ENCODE results near the gene HSPA4. TPM values are rescaled to one million over a fixed set of nuclear protein-coding genes. Genes with fewer than 3 reads are reported as not detected.
"Not testable (repeated sequence)": the region's sequence is repeated elsewhere in the genome, so short reads cannot be mapped to it uniquely, and the experiment has no call there.

Gene HSPA4
- total RNA-seq (2022) (294 and 296 TPM in 2 replicates), Bru-seq, nascent RNA (percentile 98 among the genes with signal in this experiment), BruChase-seq, experiment 1, labeled RNA remaining after a 6-hour chase (percentile 99 among the genes with signal in this experiment), BruChase-seq, experiment 2, labeled RNA remaining after a 2-hour chase (percentile 97 among the genes with signal in this experiment)
- long read RNA-seq, full-length matches to known transcripts = 135 of 198 reads
- long read RNA-seq, partial matches to known transcripts = 31 of 198 reads
- long read RNA-seq, other reads (novel, unspliced or antisense) = 32 of 198 reads

DNA sequence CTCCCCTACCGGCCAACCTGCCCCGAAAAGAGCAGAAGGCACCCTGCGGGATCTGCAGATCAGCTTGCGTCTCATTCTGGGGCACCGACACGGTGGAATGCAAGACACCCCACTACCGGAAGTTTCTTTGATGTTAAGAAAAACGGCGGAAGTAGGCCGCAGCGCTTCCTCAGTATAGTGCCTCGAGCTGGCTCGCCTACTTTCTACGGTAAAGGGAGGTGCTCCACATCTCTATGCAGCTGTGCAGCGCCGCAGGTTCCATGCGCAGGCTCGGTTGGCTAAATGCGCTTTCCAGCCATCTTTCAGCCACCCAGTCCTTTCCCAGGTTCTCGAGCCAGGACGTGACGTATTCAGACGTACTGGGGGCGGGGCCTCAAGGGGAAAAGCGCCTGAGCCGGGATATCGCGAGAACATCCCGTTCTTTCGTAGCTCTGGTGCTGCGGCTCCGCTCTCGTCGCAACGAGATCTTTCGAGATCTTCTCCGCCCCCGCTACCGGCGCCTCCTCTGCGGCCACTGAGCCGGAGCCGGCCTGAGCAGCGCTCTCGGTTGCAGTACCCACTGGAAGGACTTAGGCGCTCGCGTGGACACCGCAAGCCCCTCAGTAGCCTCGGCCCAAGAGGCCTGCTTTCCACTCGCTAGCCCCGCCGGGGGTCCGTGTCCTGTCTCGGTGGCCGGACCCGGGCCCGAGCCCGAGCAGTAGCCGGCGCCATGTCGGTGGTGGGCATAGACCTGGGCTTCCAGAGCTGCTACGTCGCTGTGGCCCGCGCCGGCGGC, at the start of gene HSPA4:
TSS of gene HSPA4 (plus strand) at position 472 of the 775 bp plus-strand sequence. CDS start at position 710, 238 bp downstream.
- no peak for TF ChIP-seq CTCF (IDR thresholded peaks at IDR 0.05; ENCODE audit: unreplicated experiment)
- Mint-ChIP-seq H3K9me3 (ENCODE audit: low read depth, unreplicated experiment) (no peaks in the 10 kb centered on the region), H3K27ac (ENCODE audit: unreplicated experiment) (peak within 1 kb of the TSS; percentile 99), H3K36me3 (ENCODE audit: insufficient read depth, unreplicated experiment) (peaks cover 56% of the 10 kb centered on the region), H3K4me3 (ENCODE audit: low read depth, unreplicated experiment) (peak within 1 kb of the TSS; percentile 95), H3K27me3 (ENCODE audit: unreplicated experiment) (no peaks in the 10 kb centered on the region), H3K4me1 (ENCODE audit: low read depth, unreplicated experiment) (peaks cover 52% of the 10 kb centered on the region)
- CTCF ChIA-PET = interaction anchor here (0.5 to 1.4 kb wide), 4 partner anchors 17 to 960 kb away, joined by 3 to 5 read pairs (median 4); partner anchors contain the start of gene ZCCHC10
- peak; percentile 98 for DNase-seq
- BruUV-seq (replicated peaks) = no TSS peak
- intact Hi-C loops (cut with micrococcal nuclease; ENCODE audit: unreplicated experiment) = loop anchor here (2.0 to 5.0 kb wide), 2 partner anchors 34 to 89 kb away; partner anchors contain the start of gene AFF4

DNA sequence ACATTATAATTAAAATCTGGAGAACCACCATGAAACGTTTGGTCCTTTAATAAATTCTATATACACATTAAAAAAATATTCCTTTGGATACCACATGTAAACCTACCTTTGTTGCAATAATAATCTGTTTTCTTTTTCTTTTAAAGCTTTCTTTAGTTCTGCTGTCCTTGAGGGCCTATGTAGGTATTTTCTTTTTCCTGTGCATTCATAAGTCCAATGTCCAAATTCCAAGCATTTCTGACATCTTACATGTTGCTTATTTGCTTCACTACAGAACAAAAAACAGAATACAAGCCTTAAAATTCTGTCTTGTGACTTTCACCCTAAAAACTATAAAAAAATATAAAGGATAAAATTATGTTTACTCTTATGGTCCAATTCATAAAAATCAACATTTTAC, 45.2 kb upstream of the HSPA4 start:
- H3K9me3 Mint-ChIP-seq (ENCODE audit: low read depth, unreplicated experiment) = peaks cover 4% of the 10 kb centered on the region
- H3K36me3 Mint-ChIP-seq (ENCODE audit: insufficient read depth, unreplicated experiment) = peaks cover 27% of the 10 kb centered on the region
- no peak for TF ChIP-seq CTCF (IDR thresholded peaks at IDR 0.05; ENCODE audit: unreplicated experiment)
- no peak for DNase-seq
- no TSS peak for BruUV-seq (replicated peaks)
- CTCF ChIA-PET = no interaction called here
- no peak overlapping the region for H3K4me3 Mint-ChIP-seq (ENCODE audit: low read depth, unreplicated experiment)
- no peaks in the 10 kb centered on the region for H3K27me3 Mint-ChIP-seq (ENCODE audit: unreplicated experiment)
- peaks cover 18% of the 10 kb centered on the region for H3K4me1 Mint-ChIP-seq (ENCODE audit: low read depth, unreplicated experiment)
- peak overlapping the region; percentile 27 for H3K27ac Mint-ChIP-seq (ENCODE audit: unreplicated experiment)
- intact Hi-C loops (cut with micrococcal nuclease; ENCODE audit: unreplicated experiment) = no loop called here

DNA sequence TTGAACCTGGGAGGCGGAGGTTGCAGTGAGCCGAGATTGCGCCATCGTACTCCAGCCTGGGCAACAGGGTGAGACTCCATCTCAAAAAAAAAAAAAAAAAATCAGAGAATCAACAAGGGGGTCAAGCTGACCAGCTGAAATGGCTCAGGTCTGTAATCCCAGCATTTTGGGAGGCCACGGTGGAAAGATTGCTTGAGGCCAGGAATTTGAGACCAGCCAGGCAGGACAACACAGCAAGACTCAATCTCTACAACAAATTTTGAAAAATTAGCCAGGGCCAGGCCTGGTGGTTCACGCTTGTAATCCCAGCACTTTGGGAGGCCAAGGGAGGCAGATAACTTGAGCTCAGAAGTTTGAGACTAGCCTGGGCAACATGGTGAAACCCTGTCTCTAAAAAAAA, 43.4 kb upstream of the HSPA4 start:
- intact Hi-C loops (cut with micrococcal nuclease; ENCODE audit: unreplicated experiment); H3K27me3 Mint-ChIP-seq (ENCODE audit: unreplicated experiment); BruUV-seq (replicated peaks); DNase-seq; H3K4me3 Mint-ChIP-seq (ENCODE audit: low read depth, unreplicated experiment); H3K9me3 Mint-ChIP-seq (ENCODE audit: low read depth, unreplicated experiment); H3K27ac Mint-ChIP-seq (ENCODE audit: unreplicated experiment): not testable (repeated sequence)
- CTCF ChIA-PET = interaction anchor here (0.7 kb wide), 2 partner anchors 17 to 651 kb away, joined by 3 read pairs; no protein-coding TSS in a partner anchor
- Mint-ChIP-seq H3K4me1 (ENCODE audit: low read depth, unreplicated experiment) (peaks cover 18% of the 10 kb centered on the region), H3K36me3 (ENCODE audit: insufficient read depth, unreplicated experiment) (peaks cover 23% of the 10 kb centered on the region)

GRCh38 chr5:133015466-133015865, 36.3 kb upstream of the HSPA4 start:
- H3K27me3 Mint-ChIP-seq (ENCODE audit: unreplicated experiment) = no peaks in the 10 kb centered on the region
- H3K27ac Mint-ChIP-seq (ENCODE audit: unreplicated experiment) = no peak overlapping the region
- H3K4me3 Mint-ChIP-seq (ENCODE audit: low read depth, unreplicated experiment) = no peak overlapping the region
- DNase-seq = no peak
- peaks cover 23% of the 10 kb centered on the region for H3K4me1 Mint-ChIP-seq (ENCODE audit: low read depth, unreplicated experiment)
- H3K9me3 Mint-ChIP-seq (ENCODE audit: low read depth, unreplicated experiment) = no peaks in the 10 kb centered on the region
- peaks cover 32% of the 10 kb centered on the region for H3K36me3 Mint-ChIP-seq (ENCODE audit: insufficient read depth, unreplicated experiment)
- CTCF ChIA-PET = no interaction called here
- intact Hi-C loops (cut with micrococcal nuclease; ENCODE audit: unreplicated experiment) = loop anchor here (5.0 kb wide), 1 partner anchor 37 kb away; the partner anchor contains the start of gene HSPA4
- BruUV-seq (replicated peaks) = no TSS peak
- TF ChIP-seq CTCF (IDR thresholded peaks at IDR 0.05; ENCODE audit: unreplicated experiment) = no peak
